ENCODE measurements around the gene TAF1D.
A peak's percentile ranks its signal among the peaks of the same experiment; 100 is the strongest.
"Not testable (repeated sequence)": the region's sequence is repeated elsewhere in the genome, so short reads cannot be mapped to it uniquely, and the experiment has no call there.

The TAF1D gene

DNA sequence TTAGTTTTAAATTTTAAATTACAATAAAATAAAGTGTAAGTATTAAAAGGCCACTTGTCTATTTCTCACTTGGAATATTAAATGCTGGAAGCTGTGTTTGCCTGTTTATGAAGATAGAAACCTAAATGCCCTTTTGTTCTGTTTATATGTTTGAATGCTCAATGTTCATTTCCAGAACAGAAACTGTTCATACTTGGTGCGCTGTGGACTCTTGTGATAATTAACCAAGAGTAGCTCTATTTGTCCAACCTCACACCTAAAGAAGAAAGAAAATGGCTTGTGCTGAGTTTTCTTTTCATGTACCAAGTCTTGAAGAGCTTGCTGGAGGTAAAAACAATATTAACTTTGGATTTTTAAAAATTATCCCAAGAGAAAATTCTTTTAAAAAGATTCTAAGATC lies 5.8 kb upstream of the TAF1D start:
- TF ChIP-seq, protein P1, sequence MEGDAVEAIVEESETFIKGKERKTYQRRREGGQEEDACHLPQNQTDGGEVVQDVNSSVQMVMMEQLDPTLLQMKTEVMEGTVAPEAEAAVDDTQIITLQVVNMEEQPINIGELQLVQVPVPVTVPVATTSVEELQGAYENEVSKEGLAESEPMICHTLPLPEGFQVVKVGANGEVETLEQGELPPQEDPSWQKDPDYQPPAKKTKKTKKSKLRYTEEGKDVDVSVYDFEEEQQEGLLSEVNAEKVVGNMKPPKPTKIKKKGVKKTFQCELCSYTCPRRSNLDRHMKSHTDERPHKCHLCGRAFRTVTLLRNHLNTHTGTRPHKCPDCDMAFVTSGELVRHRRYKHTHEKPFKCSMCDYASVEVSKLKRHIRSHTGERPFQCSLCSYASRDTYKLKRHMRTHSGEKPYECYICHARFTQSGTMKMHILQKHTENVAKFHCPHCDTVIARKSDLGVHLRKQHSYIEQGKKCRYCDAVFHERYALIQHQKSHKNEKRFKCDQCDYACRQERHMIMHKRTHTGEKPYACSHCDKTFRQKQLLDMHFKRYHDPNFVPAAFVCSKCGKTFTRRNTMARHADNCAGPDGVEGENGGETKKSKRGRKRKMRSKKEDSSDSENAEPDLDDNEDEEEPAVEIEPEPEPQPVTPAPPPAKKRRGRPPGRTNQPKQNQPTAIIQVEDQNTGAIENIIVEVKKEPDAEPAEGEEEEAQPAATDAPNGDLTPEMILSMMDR (conservative IDR thresholded peaks at IDR 0.05; ENCODE audit: control insufficient read depth, insufficient read depth, low read depth, low read length) = no peak
- no peak overlapping the region for H3K4me3 ChIP-seq (ENCODE audit: control insufficient read depth, low read depth, low read length)
- no peak for DNase-seq (ENCODE audit: low read depth)

DNA sequence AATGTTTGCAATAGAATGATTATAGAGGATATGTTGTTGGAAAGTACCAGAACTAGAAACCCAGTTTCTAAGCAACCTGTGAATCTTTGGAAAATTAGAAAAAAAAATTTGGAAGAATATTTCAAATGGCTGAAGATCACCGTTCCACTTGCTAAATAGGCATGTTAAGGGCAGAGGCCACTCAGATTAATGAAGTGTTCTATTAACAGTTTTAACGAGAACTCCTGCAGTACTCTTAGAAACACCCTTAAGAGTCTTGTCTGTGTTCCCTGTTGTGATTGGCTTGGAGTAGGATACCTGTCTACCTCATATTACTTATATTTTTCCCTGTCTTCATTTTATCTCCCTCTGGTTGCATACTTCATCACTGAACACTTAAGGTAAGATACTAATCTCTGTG lies 4.8 kb upstream of the TAF1D start:
- H3K4me3 ChIP-seq (ENCODE audit: control insufficient read depth, low read depth, low read length) = no peak overlapping the region
- TF ChIP-seq, protein P1 (conservative IDR thresholded peaks at IDR 0.05; ENCODE audit: control insufficient read depth, insufficient read depth, low read depth, low read length) = no peak
- no peak for DNase-seq (ENCODE audit: low read depth)

GRCh38 chr11:93745005-93745755 lies 3.9 kb upstream of the TAF1D start:
- not testable (repeated sequence) for H3K4me3 ChIP-seq (ENCODE audit: control insufficient read depth, low read depth, low read length); DNase-seq (ENCODE audit: low read depth)

DNA sequence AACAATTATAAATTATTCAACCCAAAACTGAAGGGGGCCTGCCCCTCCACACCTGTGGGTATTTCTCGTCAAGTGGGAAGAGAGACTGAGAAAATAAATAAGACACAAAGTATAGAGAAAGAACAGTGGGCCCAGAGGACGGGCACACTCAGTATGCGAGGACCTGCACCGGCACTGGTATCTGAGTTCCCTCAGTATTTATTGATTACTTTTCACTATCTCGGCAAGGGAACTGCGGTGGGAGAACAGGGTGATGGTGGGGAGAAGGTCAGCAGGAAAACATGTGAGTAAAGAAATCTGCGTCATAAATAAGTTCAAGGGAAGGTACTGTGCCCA lies 3.3 kb upstream of the TAF1D start:
- TF ChIP-seq, protein P1 (conservative IDR thresholded peaks at IDR 0.05; ENCODE audit: control insufficient read depth, insufficient read depth, low read depth, low read length) = no peak
- no peak overlapping the region for H3K4me3 ChIP-seq (ENCODE audit: control insufficient read depth, low read depth, low read length)
- peak; percentile 56 for DNase-seq (ENCODE audit: low read depth)

DNA sequence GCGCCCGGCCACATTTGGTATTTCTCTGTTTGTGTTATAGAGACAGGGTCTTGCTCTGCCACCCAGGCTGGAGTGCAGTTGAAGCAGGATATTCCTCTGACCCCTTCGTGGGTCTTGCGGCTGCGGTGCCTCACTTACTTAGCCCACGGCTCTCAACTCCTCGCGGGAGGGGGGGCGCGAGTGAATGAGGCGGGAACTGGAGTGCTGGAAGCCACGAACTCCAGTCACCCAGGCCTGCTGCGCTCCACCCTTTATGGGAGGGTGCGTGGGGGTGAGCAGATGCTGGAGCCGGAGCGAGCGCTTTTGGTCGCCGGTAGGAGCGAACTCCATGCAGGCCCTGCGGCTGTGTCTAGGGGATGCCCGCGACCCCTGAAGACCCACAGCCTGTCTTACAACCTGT lies 2.0 kb upstream of the TAF1D start:
- no peak for DNase-seq (ENCODE audit: low read depth)
- H3K4me3 ChIP-seq (ENCODE audit: control insufficient read depth, low read depth, low read length) = no peak overlapping the region
- TF ChIP-seq, protein P1 (conservative IDR thresholded peaks at IDR 0.05; ENCODE audit: control insufficient read depth, insufficient read depth, low read depth, low read length) = no peak

DNA sequence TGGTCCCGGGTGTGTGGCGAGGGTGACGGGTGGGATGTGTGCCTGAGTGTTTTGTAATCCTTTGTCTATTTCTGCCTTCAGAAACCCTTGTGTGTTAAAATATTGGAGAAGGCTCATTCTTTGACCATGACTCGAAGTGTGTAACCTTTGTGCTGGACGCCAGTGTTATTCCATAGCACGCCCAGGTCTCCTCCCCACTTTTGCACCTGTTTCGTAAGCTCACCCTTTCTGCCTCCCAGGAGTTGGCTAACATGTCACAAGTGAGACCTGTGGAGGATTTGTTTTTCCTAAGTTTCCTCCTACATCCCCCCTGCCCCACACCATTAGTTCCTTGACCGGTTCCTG lies 559 bp upstream of the TAF1D start:
- TF ChIP-seq, protein P1 (conservative IDR thresholded peaks at IDR 0.05; ENCODE audit: control insufficient read depth, insufficient read depth, low read depth, low read length) = no peak
- peak; percentile 63 for DNase-seq (ENCODE audit: low read depth)
- H3K4me3 ChIP-seq (ENCODE audit: control insufficient read depth, low read depth, low read length) = peak overlapping the region; percentile 94

- TF ChIP-seq, protein P1 (conservative IDR thresholded peaks at IDR 0.05; ENCODE audit: control insufficient read depth, insufficient read depth, low read depth, low read length) = no peak
- peak overlapping the region; percentile 94 for H3K4me3 ChIP-seq (ENCODE audit: control insufficient read depth, low read depth, low read length)
- DNase-seq (ENCODE audit: low read depth) = peak; percentile 64
Observed at GRCh38 chr11:93740730-93741093, 583 bp downstream of the TAF1D start.

Data from fibroblast of mammary gland (primary cell).